DOHH2 (cell line): ENCODE results near the gene TINAGL1.

Source experiments
- H3F3A ChIP-seq: fragments of 200-600 bp; sonication (generic), shearing (Covaris generic); 2 replicates; pipeline ENCODE4 v1.6.0; 2016; ENCODE audit warnings: antibody characterized with exemption, mild to moderate bottlenecking; ENCODE audit not compliant: control insufficient read depth, insufficient read depth
- H3K27ac ChIP-seq: fragments of 200-600 bp; sonication (generic); 2 replicates; pipeline ENCODE4 v1.5.1; 2014; ENCODE audit warnings: low read depth, mild to moderate bottlenecking, low read length, moderate library complexity
- H3K27me3 ChIP-seq: fragments of 200-600 bp; sonication (generic); 2 replicates; pipeline ENCODE4 v1.6.1; 2014; ENCODE audit warnings: mild to moderate bottlenecking, low read length, mixed read lengths; ENCODE audit not compliant: control insufficient read depth
- H3K36me3 ChIP-seq: fragments of 200-600 bp; sonication (generic); 2 replicates; pipeline ENCODE4 v1.6.1; 2014; ENCODE audit warnings: mild to moderate bottlenecking, low read length, moderate library complexity, mixed read lengths; ENCODE audit not compliant: control insufficient read depth
- H3K4me1 ChIP-seq: fragments of 200-600 bp; sonication (generic); 2 replicates; pipeline ENCODE4 v1.6.1; 2014; ENCODE audit warnings: mild to moderate bottlenecking, low read length, mixed read lengths; ENCODE audit not compliant: control insufficient read depth
- H3K4me2 ChIP-seq: fragments of 200-600 bp; sonication (generic); 2 replicates; pipeline ENCODE4 v1.6.0; 2014; ENCODE audit warnings: mild to moderate bottlenecking, low read length, moderate library complexity
- H3K4me3 ChIP-seq: fragments of 200-600 bp; sonication (generic); 2 replicates; pipeline ENCODE4 v1.5.1; 2014; ENCODE audit warnings: mild to moderate bottlenecking, low read length, mixed read lengths
- H3K79me2 ChIP-seq: fragments of 200-600 bp; sonication (generic); 2 replicates; pipeline ENCODE4 v1.6.1; 2014; ENCODE audit warnings: mild to moderate bottlenecking, low read length, mixed read lengths; ENCODE audit not compliant: control insufficient read depth
- H3K9me2 ChIP-seq: fragments of 200-600 bp; sonication (generic); replicated peaks from 2 replicates; pipeline ENCODE4 v1.6.1; 2014; ENCODE audit warnings: mild to moderate bottlenecking, low read length, mixed read lengths; ENCODE audit not compliant: control insufficient read depth
- H3K9me3 ChIP-seq: fragments of 200-600 bp; sonication (generic); 2 replicates; pipeline ENCODE4 v1.6.1; 2014; ENCODE audit warnings: antibody characterized with exemption, low read length, mixed read lengths; ENCODE audit not compliant: control insufficient read depth, insufficient read depth
- H4K20me1 ChIP-seq: fragments of 200-600 bp; sonication (generic); 2 replicates; pipeline ENCODE4 v1.6.0; 2014; ENCODE audit warnings: low read depth, mild to moderate bottlenecking, antibody characterized with exemption, low read length, moderate library complexity; ENCODE audit not compliant: control insufficient read depth, insufficient read depth
- EZH2phosphoT487 ChIP-seq: fragments of 200-600 bp; sonication (generic); IDR thresholded peaks from 2 replicates; pipeline ENCODE4 v1.6.1; 2017; ENCODE audit warnings: borderline replicate concordance, mild to moderate bottlenecking, antibody characterized with exemption, low read length, moderate library complexity, mixed read lengths
- TF ChIP-seq, protein P1 (sequence below): fragments of 200-600 bp; sonication (generic); IDR thresholded peaks from one replicate; pipeline ENCODE4 v1.5.1; 2014; ENCODE audit warnings: antibody characterized with exemption, mild to moderate bottlenecking, low read depth, low read length; ENCODE audit not compliant: poor library complexity, severe bottlenecking

Gene TINAGL1

GRCh38 chr1:31588751-31589515 lies 12.6 kb downstream of the TINAGL1 start:
- H3F3A ChIP-seq: no peaks in the 10 kb centered on the region
- H3K79me2 ChIP-seq: no peaks in the 10 kb centered on the region
- H3K9me2 ChIP-seq: no peaks in the 10 kb centered on the region
- H3K4me1 ChIP-seq: peaks cover 4% of the 10 kb centered on the region
- H3K27me3 ChIP-seq: peaks cover 3% of the 10 kb centered on the region; the same call in 1 of the 2 replicates
- H3K36me3 ChIP-seq: no peaks in the 10 kb centered on the region
- H3K9me3 ChIP-seq: no peaks in the 10 kb centered on the region
- H3K4me3 ChIP-seq: no peak overlapping the region
- H4K20me1 ChIP-seq: no peaks in the 10 kb centered on the region
- TF ChIP-seq, protein P1, sequence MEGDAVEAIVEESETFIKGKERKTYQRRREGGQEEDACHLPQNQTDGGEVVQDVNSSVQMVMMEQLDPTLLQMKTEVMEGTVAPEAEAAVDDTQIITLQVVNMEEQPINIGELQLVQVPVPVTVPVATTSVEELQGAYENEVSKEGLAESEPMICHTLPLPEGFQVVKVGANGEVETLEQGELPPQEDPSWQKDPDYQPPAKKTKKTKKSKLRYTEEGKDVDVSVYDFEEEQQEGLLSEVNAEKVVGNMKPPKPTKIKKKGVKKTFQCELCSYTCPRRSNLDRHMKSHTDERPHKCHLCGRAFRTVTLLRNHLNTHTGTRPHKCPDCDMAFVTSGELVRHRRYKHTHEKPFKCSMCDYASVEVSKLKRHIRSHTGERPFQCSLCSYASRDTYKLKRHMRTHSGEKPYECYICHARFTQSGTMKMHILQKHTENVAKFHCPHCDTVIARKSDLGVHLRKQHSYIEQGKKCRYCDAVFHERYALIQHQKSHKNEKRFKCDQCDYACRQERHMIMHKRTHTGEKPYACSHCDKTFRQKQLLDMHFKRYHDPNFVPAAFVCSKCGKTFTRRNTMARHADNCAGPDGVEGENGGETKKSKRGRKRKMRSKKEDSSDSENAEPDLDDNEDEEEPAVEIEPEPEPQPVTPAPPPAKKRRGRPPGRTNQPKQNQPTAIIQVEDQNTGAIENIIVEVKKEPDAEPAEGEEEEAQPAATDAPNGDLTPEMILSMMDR: no peak
- no peak for TF ChIP-seq EZH2phosphoT487
- H3K4me2 ChIP-seq: no peak overlapping the region
- H3K27ac ChIP-seq: no peak overlapping the region

DNA sequence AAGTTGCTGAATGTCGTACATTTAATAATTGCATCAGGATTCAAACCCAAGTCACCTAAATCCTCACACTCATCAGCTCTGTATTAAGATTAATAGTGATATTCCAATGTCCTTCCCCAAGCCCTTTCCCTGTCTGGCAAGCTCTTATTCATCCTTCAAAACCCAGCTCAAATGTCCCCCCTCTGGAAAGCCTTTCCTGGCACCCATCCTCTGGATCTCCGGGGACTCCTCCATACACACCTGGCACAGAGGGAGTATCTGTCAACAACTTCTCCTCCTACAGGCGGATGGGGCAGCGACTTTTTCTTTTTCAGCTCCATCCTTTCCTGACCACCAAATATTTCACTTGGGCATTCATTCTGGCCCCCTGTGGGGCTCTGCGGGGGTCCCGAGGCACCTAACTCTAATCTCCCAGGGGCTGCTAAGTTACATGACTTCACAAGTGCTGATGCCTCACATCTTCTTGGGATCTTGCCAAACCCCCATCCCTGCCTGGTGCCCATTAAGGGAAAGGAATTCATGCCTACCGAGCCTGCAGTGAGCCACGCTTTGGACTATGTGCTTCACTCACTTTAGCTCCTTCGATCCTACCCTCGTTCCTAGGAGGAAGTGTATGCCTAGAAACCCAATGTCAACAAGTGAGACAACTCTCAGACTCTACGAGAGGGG lies 15.2 kb downstream of the TINAGL1 start:
- H4K20me1 ChIP-seq: no peaks in the 10 kb centered on the region
- no peaks in the 10 kb centered on the region for H3K36me3 ChIP-seq
- H3K27ac ChIP-seq: no peak overlapping the region
- H3F3A ChIP-seq: no peaks in the 10 kb centered on the region
- H3K9me3 ChIP-seq: no peaks in the 10 kb centered on the region
- H3K4me1 ChIP-seq: peaks cover 23% of the 10 kb centered on the region
- H3K79me2 ChIP-seq: no peaks in the 10 kb centered on the region
- no peaks in the 10 kb centered on the region for H3K9me2 ChIP-seq
- TF ChIP-seq EZH2phosphoT487: no peak
- H3K27me3 ChIP-seq: peaks cover 3% of the 10 kb centered on the region; the same call in 1 of the 2 replicates
- no peak overlapping the region for H3K4me2 ChIP-seq
- no peak overlapping the region for H3K4me3 ChIP-seq

DNA sequence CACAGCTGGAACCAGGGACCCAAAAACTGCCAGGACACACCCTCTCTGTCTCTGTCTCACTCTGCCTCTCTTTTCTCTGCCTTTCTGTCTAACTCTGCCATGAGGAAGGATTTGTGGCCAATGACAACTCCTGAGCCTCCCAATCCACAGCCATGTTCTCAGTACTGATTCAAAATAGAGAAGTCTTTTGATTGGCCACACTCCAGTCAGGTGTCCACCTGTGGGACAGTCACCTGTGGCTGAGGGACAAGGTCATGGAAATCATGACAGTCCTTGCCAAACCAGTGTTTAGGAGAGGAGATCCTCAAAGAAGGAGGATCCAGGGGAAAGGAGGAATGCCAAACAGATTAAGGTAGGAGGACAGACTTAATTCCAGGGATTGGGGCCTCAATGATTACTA lies 15.8 kb downstream of the TINAGL1 start:
- H3K9me2 ChIP-seq: no peaks in the 10 kb centered on the region
- TF ChIP-seq EZH2phosphoT487: no peak
- TF ChIP-seq, protein P1: no peak
- H4K20me1 ChIP-seq: no peaks in the 10 kb centered on the region
- no peaks in the 10 kb centered on the region for H3K9me3 ChIP-seq
- H3K4me3 ChIP-seq: no peak overlapping the region
- no peaks in the 10 kb centered on the region for H3K36me3 ChIP-seq
- H3K27me3 ChIP-seq: peaks cover 3% of the 10 kb centered on the region; the same call in 1 of the 2 replicates
- no peaks in the 10 kb centered on the region for H3K79me2 ChIP-seq
- no peak overlapping the region for H3K27ac ChIP-seq
- H3K4me1 ChIP-seq: peaks cover 28% of the 10 kb centered on the region
- no peaks in the 10 kb centered on the region for H3F3A ChIP-seq
- H3K4me2 ChIP-seq: no peak overlapping the region

DNA sequence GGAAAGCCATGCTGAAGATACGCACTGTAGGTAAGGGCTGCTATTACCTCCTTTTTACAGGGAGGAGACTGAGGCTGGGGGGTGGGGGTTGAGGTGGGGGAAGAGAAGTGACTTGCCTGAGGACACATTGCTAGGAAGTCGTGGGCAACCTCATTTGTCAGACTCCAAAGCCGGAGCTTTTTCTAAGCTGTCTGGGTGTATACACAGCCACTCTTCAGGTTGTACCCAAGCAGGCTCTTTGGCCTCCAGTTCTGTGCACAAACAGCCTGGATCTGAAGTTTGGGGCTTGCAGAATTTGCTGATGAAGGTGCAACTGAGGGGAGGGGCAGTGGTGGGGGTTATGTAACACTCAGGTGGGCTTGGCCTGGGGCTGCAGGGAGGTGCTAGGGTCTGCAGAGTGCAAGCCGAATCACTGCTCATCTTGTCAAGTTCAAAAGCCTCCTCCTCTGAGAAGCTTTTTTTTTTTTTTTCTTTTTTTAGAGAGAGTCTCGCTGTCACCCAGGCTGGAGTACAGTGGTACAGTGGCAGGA lies 16.9 kb downstream of the TINAGL1 start:
- H3K27ac ChIP-seq: no peak overlapping the region
- peaks cover 3% of the 10 kb centered on the region; the same call in 1 of the 2 replicates for H3K27me3 ChIP-seq
- no peaks in the 10 kb centered on the region for H3K9me2 ChIP-seq
- no peaks in the 10 kb centered on the region for H3K36me3 ChIP-seq
- H4K20me1 ChIP-seq: no peaks in the 10 kb centered on the region
- H3K9me3 ChIP-seq: no peaks in the 10 kb centered on the region
- H3K4me1 ChIP-seq: peaks cover 39% of the 10 kb centered on the region
- H3K4me2 ChIP-seq: no peak overlapping the region
- no peaks in the 10 kb centered on the region for H3K79me2 ChIP-seq
- H3F3A ChIP-seq: 0 out of 2 replicates have a peak, but pooled peaks cover 3% of the 10 kb centered on the region
- no peak for TF ChIP-seq EZH2phosphoT487
- TF ChIP-seq, protein P1: no peak
- H3K4me3 ChIP-seq: no peak overlapping the region
